Tibial nerve (tissue), 4 donors: Measurements from ENCODE around the gene ZNF358. TPM values are rescaled to one million over a fixed set of nuclear protein-coding genes. Genes with fewer than 3 reads are reported as not detected.

Source experiments
- DNase-seq, 2 donors: peaks; one replicate each; pipeline ENCODE4 v3.0.0-alpha.2; 2019; ENCODE audit warnings: low spot score in 2 of 2
- H3K27ac ChIP-seq, 4 donors: fragments of 200-600 bp; sonication (generic) in 3 of 4; one replicate each; pipeline ENCODE4 v1.5.1; 2017 to 2019; ENCODE audit warnings: mild to moderate bottlenecking in 1 of 4
- H3K27me3 ChIP-seq, 2 donors: fragments of 200-600 bp; sonication (generic) in 1 of 2; one replicate each; pipeline versions ENCODE4 v1.5.1 to v1.6.0; 2017 to 2019
- H3K36me3 ChIP-seq, 3 donors: fragments of 200-600 bp; sonication (generic); one replicate each; pipeline ENCODE4 v1.5.1; 2018 to 2019
- H3K4me1 ChIP-seq, 4 donors: fragments of 200-600 bp; sonication (generic) in 3 of 4; one replicate each; pipeline ENCODE4 v1.5.1; 2017 to 2019
- H3K4me3 ChIP-seq, 4 donors: fragments of 200-600 bp; sonication (generic) in 3 of 4; one replicate each; pipeline ENCODE4 v1.5.1; 2017 to 2019; ENCODE audit warnings: mild to moderate bottlenecking in 1 of 4, moderate library complexity in 1 of 4
- H3K9me3 ChIP-seq, 4 donors: fragments of 200-600 bp; sonication (generic) in 3 of 4; one replicate each; pipeline ENCODE4 v1.5.1; 2017 to 2019
- EP300 ChIP-seq, 2 donors: sonication (generic); formaldehyde crosslinking; IDR thresholded peaks; one replicate each; pipeline ENCODE4 v1.6.1; 2017; ENCODE audit warnings: antibody characterized with exemption in 2 of 2, mild to moderate bottlenecking in 1 of 2
- POLR2A ChIP-seq, 2 donors: fragments of 450-650 bp; IDR thresholded peaks; one replicate each; pipeline ENCODE4 v1.6.1; 2017; ENCODE audit warnings: antibody characterized with exemption in 2 of 2, mild to moderate bottlenecking in 2 of 2, moderate library complexity in 2 of 2
- WGBS, 2 donors: methylation state at CpG; one replicate each; pipeline ENCODE4 v1.1.5; 2018; 5-methylcytosine and 5-hydroxymethylcytosine counted together
- total RNA-seq, 4 donors: library from RNA; depleted of rRNA; stranded (reverse); fragments of >200 nt; gene quantifications; one replicate each; pipeline ENCODE4 v1.1.0, GENCODE V29; 2016
- TF ChIP-seq, protein P1 (sequence below), 5 experiments: fragments of 200-600 bp in 3 of 5; fragments of 450-650 bp in 2 of 5; sonication (generic) in 3 of 5; IDR thresholded peaks; one replicate each; pipeline ENCODE4 v1.5.1; 2016 to 2019; ENCODE audit warnings: antibody characterized with exemption in 5 of 5, mild to moderate bottlenecking in 3 of 5, moderate library complexity in 2 of 5

Gene ZNF358
- total RNA-seq, 4 donors from 2014 or later = 40.0 to 84.0 (median 69.2) TPM

DNA sequence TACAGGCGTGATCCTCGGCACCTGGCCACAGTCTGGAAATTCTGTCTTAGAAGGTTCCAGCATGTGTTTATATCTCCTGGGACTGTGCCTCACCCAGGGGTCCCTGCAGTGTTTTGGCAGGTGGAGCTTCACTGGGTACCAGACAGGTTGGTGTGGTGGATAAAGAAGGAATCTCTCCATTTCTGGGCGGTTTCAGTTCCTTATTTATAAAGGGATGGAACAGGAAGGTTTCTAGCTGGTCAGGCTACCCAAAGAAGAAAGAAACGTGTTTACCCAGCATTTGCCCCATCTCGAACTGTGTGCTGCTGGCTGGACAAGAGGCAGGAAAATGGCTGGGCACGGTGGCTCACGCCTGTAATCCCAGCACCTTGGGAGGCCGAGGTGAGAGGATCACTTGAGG lies 29.4 kb downstream of the ZNF358 start:
- Histone ChIP-seq H3K27ac (peak overlapping the region in 1 of 4 donors; percentile 27), H3K36me3 (peaks cover 0 to 81% (median 8%) of the 10 kb centered on the region in 3 donors), H3K27me3 (no peaks in the 10 kb centered on the region), H3K9me3 (no peaks in the 10 kb centered on the region), H3K4me3 (no peak overlapping the region), H3K4me1 (no peaks in the 10 kb centered on the region)
- 85% methylated on average over 8 of the region's 8 CpGs for WGBS, 2 donors
- TF ChIP-seq, protein P1, sequence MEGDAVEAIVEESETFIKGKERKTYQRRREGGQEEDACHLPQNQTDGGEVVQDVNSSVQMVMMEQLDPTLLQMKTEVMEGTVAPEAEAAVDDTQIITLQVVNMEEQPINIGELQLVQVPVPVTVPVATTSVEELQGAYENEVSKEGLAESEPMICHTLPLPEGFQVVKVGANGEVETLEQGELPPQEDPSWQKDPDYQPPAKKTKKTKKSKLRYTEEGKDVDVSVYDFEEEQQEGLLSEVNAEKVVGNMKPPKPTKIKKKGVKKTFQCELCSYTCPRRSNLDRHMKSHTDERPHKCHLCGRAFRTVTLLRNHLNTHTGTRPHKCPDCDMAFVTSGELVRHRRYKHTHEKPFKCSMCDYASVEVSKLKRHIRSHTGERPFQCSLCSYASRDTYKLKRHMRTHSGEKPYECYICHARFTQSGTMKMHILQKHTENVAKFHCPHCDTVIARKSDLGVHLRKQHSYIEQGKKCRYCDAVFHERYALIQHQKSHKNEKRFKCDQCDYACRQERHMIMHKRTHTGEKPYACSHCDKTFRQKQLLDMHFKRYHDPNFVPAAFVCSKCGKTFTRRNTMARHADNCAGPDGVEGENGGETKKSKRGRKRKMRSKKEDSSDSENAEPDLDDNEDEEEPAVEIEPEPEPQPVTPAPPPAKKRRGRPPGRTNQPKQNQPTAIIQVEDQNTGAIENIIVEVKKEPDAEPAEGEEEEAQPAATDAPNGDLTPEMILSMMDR (IDR thresholded peaks at IDR 0.05) = no peak
- TF ChIP-seq POLR2A (IDR thresholded peaks at IDR 0.05) (no peak), EP300 (IDR thresholded peaks at IDR 0.05) (no peak)
- no peak for DNase-seq

- TF ChIP-seq POLR2A (IDR thresholded peaks at IDR 0.05) (no peak), EP300 (IDR thresholded peaks at IDR 0.05) (no peak)
- TF ChIP-seq, protein P1 (IDR thresholded peaks at IDR 0.05) = no peak
- Histone ChIP-seq H3K4me3 (no peak overlapping the region), H3K27me3 (no peaks in the 10 kb centered on the region), H3K9me3 (no peaks in the 10 kb centered on the region), H3K27ac (no peak overlapping the region), H3K36me3 (peaks cover 0 to 81% (median 2%) of the 10 kb centered on the region in 3 donors), H3K4me1 (peaks cover 0 to under 1% (median 0%) of the 10 kb centered on the region in 4 donors)
- DNase-seq = no peak
- 55 to 65% methylated on average over 1 of the region's 1 CpG for WGBS, 2 donors
These were observed 30.0 kb downstream of the ZNF358 start for GRCh38 chr19:7545904-7546303.

- Histone ChIP-seq H3K4me1 (peaks cover 0 to 7% (median 0%) of the 10 kb centered on the region in 4 donors), H3K9me3 (no peaks in the 10 kb centered on the region), H3K27ac (no peak overlapping the region), H3K4me3 (no peak overlapping the region), H3K36me3 (peaks cover 0 to 81% (median 0%) of the 10 kb centered on the region in 3 donors), H3K27me3 (no peaks in the 10 kb centered on the region)
- TF ChIP-seq, protein P1 (IDR thresholded peaks at IDR 0.05) = no peak
- TF ChIP-seq EP300 (IDR thresholded peaks at IDR 0.05) = no peak
- TF ChIP-seq POLR2A (IDR thresholded peaks at IDR 0.05) = no peak
- DNase-seq = no peak
- WGBS, 2 donors = 72 to 85% methylated on average over 3 of the region's 3 CpGs
These were observed 31.3 kb downstream of the ZNF358 start for GRCh38 chr19:7547159-7547558.

GRCh38 chr19:7549429-7550148 lies 33.7 kb downstream of the ZNF358 start:
- no peak for TF ChIP-seq EP300 (IDR thresholded peaks at IDR 0.05)
- no peak for TF ChIP-seq POLR2A (IDR thresholded peaks at IDR 0.05)
- TF ChIP-seq, protein P1 (IDR thresholded peaks at IDR 0.05) = no peak
- peaks cover 0 to 80% (median 3%) of the 10 kb centered on the region in 3 donors for H3K36me3 ChIP-seq
- no peak for DNase-seq
- H3K27me3 ChIP-seq = no peaks in the 10 kb centered on the region
- H3K4me3 ChIP-seq = no peak overlapping the region
- H3K9me3 ChIP-seq = no peaks in the 10 kb centered on the region
- H3K4me1 ChIP-seq = peaks cover 0 to 7% (median 0%) of the 10 kb centered on the region in 4 donors
- H3K27ac ChIP-seq = no peak overlapping the region
- WGBS, 2 donors = 89 to 91% methylated on average over 33 to 34 of the region's 36 CpGs

DNA sequence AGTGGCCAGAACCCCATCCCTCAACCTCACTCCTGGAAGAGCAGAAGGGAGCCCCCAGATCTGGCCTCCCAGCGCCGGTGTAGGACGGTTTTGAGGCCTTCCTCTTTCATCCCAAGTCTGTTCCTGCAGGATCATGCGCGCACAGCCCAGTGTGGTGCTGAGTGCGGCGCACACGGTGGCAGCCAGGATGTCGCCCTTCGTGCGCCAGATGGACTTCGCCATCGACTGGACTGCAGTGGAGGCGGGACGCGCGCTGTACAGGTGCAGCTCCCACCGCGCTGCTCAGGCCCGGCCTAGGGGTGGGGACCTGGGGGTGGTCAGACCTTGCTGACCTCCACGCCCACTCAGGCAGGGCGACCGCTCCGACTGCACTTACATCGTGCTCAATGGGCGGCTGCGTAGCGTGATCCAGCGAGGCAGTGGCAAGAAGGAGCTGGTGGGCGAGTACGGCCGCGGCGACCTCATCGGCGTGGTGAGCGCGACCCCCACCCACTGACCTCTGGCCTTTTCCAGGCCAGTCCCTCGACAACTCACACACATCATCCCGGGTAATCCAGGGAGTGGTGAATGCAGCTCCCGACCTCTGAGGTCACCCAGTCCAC lies 34.4 kb downstream of the ZNF358 start:
- peaks cover 0 to 80% (median 6%) of the 10 kb centered on the region in 3 donors for H3K36me3 ChIP-seq
- TF ChIP-seq POLR2A (IDR thresholded peaks at IDR 0.05) (no peak), EP300 (IDR thresholded peaks at IDR 0.05) (no peak)
- TF ChIP-seq, protein P1 (IDR thresholded peaks at IDR 0.05) = no peak
- WGBS, 2 donors = 92 to 94% methylated on average over 35 to 41 of the region's 41 CpGs

More for the DNA sequence above, 34.4 kb downstream of the ZNF358 start:
- Histone ChIP-seq H3K4me1 (peaks cover 0 to 7% (median 0%) of the 10 kb centered on the region in 4 donors), H3K27me3 (no peaks in the 10 kb centered on the region), H3K27ac (no peak overlapping the region), H3K4me3 (no peak overlapping the region), H3K9me3 (no peaks in the 10 kb centered on the region)
- DNase-seq = no peak
